Measurements from ENCODE around the gene RPS27L.
A peak's percentile ranks its signal among the peaks of the same experiment; 100 is the strongest.

Gene RPS27L

DNA sequence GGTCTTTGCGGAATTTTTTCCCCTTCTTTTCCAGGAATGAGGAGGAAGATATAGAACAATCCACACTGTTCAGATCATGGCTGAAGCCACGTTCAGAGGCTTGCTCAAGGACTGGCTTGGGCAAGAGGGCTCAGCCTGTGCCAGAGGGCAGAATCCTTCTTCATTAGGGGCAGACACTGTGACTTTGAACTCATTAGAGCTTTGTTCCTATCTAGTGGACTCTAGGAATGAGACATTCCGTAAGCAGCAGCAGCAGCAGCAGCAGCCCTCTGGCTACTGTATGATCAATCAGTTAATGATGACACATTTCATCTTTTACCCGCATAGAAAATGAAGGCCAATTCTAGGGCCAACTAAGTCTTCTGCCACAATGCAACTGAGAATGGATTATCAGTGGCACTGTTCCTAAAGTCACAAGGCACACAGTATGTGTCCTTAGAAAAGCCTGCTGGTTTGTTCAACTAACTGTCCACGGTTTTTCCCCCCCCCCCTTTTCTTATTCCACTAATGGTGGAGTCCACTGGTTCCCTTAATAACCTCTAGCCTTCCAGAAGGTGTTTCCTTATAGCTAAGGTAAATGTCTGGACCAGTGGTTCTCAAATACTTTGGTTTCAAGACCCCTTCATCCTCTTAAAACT, 30.4 kb upstream of the RPS27L start:
- no peak for DNase-seq

DNA sequence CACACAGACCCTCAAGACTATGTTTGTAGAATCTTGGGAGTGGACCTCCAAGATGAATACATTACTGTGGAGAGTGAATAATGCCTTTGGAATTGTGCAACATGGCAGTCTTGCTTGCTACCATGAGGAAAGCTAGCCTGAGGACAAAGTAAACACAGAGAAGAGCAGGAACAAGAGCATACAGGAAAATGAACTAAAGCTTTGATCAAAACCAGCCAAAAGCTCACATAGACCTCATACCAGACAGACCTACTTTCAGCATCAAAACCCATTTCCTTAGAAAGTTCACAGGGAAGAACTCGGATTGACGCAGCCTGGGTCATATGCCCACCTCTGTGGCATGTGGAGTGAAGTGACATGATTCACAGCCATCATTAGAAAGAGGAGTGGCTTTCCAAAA, 28.8 kb upstream of the RPS27L start:
- no peak for DNase-seq

DNA sequence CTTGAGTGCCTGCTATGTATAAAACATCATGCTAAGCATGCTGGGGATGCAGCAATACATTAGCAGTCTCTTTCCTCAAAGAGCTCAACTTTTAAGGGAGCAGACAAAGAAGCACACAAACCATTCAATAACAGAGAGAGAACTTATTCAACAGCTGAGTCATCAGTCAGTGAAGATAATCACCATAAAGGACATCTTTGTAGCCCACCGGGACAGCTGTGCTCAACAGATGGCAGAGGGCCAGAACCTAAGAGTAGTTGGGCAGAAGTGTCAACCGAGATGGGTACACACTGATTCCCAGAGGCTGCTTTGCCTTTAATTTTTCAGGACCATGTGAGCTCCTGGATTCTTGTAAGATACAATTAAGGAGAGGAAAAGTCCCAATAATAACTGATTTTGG, 27.9 kb upstream of the RPS27L start:
- no peak for DNase-seq

DNA sequence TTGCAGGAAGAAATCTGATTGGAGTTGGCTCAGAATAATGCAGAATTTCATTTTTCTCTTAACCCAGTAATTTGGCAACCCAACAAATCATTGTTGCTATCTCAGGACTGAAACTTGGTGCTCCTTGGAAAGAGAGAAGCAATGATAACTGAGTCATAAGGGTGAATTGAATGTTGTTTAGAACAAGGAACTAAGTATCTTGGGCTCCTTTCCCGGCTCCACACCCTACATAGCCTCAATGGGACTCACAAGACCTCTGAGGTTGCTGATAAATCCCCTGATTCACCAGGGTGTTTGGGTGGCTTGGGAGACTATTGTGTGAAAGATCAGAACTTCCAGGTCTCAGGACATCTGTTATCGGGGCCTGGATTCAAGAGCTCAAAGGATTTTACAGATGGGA, 24.4 kb upstream of the RPS27L start:
- DNase-seq, result no peak

DNA sequence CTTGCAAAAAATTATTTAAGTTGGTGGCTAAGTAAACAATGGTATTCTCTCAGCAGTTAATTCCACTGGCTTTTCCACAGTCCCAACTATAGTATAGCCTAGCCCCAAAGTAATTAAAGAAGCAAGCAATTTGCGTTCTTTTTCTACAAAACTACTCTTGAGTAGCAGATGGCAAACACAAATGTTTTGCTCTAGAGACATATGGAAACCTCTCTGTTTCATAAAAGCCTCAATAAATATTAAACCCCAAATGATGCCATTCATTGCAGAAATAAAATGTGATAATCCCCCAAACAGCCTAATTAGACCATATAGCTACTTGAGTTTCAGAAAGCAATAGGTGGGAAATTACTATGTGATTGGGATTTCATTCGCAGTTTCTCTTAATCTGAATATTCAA, 23.5 kb upstream of the RPS27L start:
- no peak for DNase-seq

DNA sequence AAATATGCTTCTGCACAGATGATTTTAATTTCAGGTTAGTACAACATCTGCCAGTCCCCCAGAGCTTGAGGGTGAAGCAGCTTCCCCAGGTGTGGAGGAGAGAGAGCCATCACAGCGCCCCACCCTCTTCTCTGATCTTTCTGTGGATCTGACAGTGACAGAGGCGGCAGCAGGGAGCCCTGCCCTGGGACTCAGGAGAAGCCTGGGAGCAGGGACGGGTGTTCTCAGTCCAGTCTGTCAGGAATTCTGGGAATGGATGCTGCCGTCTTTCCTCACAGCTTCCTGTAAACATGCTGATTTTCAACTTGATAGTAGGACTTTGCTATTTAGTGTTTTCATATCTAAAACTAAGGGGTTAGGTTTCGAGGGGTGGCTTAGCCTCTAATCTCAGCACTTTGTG, 20.8 kb upstream of the RPS27L start:
- no peak for DNase-seq

DNA sequence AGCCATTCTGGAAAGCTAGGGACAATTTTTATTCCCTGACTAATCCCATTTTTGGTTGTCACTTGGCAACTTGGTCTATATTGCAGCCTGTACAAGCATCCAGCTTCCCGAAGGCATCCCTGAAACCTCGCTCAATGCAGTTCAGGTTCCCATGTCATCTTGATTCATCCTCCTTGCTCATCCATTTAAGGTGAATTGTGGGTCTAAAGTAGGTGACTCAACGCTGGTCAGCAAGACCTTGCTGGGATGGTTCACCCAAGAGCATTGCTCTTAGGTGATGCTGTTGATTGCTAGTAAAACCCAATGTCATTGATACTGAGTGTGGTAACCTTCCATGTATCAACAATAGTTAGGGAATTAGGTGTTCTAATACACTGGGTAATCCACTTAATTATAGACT, 19.0 kb upstream of the RPS27L start:
- DNase-seq, result no peak

DNA sequence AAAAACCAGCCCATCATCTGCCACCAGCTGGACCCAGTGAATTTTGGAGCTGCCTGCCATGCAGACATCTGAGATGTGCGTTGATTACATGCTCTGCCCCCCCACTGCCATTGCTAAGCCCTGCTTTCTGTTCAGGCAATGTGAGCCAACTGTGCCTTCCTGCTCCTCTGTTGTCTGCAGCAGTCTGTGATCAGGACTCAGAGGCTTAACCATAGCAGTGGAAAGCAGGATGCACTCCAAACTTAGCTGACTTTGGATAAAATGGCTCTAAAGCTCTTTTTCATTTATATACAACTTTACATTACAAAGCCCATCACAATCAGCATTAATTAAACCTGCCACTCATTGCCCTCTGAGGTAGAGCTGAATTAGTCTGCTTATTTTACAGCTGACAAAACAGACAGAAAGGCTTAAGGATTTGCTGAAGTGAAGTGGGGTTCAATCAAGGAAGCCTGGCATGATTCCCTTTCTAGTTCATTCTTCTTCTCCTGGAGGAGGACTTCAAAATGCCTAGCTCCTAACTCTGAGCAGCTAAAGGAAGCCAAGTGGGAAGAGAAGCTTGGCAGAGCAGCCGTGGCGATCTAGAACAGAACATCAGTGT, 15.7 kb upstream of the RPS27L start:
- no peak for DNase-seq

DNA sequence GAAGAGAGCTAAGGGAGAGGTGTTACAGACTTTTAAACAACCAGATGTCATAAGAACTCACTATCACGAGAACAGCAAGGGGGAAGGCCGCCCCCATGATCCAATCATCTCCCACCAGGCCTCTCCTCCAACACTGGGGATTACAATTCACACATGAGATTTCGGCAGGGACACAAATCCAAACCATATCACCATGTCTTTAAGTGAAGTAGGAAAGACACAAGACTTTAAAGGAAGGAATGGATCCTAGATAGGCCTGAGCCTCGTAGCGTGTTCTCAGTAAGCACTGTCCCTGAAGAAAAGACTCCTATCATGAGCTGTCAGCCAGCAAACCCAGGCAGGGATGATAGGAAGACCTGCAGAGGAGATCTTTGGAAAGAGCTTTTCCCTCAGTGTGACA, 15.1 kb upstream of the RPS27L start:
- DNase-seq, result no peak

DNA sequence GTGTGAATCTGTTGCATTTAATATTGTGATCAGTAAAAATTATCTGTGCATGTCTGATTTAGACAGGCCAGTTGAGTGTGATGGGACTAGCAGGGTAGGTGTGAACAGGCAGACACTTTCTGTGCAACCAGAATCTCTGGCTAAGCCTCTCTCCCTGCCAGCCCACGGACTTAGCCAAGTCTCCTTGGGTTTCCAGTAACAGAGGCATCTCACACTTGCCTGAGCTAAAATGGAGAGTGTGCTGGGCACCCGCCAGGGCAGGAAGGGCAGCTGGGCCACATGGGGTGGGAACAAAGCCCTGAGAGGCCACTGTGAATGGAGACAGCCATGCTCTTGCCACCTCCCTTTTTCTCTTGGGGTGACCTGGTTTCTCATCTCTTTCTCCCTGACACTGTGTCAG, 12.5 kb upstream of the RPS27L start:
- no peak for DNase-seq

DNA sequence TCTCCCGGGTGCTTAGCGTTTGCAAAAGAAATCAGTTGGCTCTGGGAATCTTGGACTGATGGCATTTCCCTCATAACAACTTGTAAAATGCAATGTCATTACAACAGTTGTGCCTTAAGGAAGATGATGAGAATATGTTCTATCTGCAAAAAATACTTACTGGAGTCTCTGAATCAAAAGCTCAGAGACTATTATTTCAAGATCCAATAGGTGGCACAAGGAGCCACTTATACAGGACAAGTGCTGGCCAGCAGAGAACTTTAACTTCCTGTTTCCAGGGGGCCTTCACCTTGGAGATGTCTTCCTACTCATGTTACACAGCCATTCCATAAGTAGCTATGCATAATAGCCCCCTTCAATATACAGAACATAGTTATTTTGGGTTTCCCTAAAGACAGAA, 8.9 kb upstream of the RPS27L start:
- DNase-seq, result peak; percentile 39

DNA sequence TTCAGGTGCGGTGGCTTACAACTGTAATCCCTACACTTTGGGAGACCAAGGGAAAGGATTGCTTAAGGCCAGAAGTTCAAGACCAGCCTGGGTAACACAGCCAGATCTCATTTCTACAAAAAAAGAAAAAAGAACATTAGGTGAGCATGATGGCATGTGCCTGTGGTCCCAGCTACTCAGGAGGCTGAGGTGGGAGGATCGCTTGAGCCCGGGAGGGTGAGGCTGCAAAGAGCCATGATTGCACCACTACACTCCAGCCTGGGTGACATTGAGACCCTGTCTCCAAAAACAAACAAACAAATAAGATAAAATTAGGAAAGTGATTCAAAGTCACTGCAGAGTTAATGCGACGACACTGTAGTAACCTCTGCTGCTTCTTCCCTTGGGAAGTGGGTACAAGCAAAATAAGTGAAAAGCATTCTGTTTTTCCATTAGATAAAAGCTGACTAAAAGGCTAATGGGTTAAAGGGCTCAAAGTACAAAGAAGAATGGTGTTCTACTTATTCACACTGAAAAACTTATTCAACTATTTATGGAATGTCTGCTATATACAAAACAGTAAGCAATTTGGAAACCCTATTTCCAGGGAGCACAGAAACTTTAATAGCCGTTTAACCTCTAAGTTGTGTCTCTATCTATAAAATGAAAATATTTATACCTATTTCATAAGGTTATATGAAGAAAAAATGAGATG, 8.0 kb upstream of the RPS27L start:
- no peak for DNase-seq

DNA sequence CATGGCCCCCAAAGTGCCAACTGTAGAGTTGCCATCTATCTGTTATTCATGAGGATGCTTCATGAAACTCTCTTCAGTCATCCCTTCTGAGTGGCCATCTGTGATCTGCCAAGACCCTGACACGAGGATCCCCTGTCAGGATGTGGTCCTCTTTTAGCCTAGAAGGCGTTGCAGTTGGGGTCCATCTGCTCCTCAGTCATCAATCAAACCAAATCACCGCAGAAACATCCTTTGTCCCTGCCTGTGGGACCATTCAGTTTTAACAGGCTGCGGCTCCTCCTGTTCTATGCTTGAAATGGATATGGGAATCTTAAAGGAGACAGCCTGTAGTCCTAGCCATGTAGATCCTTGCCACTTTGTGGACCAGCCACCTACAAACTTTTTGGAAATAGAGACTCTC, 5.9 kb upstream of the RPS27L start:
- DNase-seq, result no peak

DNA sequence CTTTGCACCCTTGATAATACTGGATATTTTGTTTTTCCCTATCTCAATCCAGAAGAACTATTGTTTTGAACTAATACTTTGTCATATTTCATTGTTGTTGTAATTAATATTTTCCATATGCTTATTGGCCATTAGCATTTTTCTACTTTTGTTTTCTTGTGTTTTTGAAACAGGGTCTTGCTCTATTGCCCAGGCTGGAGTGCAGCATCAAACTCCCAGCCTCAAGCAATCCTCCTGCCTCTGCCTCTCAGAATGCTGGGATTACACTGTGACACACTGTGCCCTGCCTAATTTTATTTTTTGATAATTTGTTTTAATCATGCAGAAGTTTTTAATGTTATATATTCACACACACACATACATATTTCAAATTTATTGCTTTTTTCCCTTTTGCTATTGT, 3.4 kb upstream of the RPS27L start:
- no peak for DNase-seq

DNA sequence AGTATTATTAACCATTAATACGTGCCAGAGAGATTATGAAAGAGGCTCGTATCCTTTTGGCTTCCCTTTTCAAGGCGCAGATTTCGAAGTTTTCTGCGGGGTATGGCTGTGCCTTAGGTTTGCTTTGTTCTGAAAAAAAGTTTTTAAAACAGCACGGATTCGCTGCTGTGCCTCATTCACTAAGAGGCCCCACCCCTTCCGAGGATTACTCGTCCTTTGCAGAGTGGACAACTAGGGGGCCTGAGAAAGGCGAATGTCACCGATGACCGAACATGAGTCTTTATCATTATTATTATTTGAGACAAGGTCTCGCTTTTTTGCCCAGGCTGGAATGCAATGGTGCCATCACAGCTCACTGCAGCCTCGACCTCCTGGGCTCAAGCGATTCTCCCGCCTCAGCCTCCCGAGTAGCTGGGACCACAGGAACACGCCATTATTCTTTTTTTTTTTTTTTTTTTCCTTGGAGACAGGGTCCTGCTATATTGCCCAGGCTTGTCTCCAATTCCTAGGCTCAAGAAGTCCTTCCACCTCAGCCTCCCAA, 684 bp upstream of the RPS27L start:
- peak; percentile 46 for DNase-seq

DNA sequence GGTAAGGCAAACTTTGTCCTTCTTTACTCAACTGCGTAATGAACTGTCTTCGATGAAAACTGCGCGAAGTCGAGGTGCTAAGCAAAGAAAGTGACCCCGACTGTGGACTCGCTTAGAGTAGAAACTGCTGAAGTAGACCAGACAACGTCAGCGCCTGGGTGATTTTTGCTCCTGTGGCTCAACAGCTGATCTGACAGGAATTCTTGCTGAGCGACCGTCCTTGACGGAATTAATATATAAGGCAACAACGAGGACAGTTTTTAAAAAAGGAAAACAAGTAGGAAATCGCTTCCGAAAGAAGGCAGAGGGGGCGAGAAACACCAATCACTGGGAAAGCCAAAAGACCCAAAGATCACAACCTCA, 541 bp downstream of the RPS27L start:
- peak; percentile 18 for DNase-seq

DNA sequence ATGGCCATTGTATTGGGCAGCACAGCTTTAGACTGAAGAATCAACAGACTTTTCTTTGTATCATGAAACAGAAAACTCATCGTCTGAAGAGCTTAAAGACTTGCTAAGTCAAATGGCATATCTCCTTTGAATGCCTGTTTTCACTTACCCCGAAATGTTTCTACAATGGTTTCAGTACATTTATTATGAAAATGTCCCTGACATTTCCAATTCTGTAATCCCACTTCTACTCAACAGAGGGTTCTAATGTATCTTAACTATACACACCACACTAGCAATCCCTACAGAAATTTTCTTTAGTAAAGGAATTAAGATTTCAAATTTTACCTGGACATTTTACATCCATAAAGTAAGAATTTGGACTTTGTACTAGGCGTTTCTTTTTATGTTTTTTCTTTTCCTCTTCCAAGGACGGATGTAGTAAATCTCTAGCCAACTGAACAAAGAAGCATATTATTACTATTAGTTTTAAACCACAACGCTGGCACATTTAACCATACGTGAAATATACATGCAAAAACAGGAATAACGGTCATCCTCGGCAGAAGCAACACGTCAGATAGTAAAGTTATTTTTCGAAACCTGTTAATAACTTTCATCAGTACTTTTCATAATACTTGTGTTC, 1.1 kb downstream of the RPS27L start:
- DNase-seq, result no peak

DNA sequence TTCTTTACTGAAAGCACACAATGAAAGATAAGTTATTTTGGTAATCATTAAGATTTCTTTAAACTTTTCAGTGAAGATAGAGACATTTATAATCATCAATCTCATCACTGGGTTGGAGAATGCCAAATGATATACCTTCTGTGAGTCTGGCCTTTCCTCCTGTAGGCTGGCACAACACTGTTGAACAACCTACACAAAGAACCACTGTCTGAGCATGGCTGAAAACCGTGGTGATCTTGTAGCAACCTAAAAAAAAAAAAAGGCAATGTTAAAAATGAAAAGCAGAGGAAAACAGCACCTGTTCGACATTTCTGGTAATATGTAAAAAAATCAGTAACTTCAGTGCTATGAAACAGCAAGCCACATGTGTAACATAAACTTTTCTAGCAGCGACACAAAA, 1.8 kb downstream of the RPS27L start:
- DNase-seq, result no peak

DNA sequence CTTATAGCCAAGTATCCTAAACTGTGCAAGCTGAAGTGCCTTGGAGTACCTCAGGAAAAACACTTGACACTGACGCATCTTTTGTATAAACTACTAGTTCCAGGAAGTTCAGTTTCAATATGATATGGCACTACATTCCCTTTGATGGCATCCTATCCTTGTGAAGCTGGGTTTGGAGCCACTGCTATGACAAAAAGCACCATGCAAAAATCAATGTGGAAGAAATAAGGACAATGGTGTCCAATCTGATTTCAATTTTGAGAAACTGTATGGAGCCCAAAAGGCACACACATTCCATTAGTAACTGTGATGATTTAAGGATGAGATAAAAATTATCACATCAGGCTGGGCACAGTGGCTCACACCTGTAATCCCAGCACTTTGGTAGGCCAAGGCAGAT, 5.6 kb downstream of the RPS27L start:
- no peak for DNase-seq

DNA sequence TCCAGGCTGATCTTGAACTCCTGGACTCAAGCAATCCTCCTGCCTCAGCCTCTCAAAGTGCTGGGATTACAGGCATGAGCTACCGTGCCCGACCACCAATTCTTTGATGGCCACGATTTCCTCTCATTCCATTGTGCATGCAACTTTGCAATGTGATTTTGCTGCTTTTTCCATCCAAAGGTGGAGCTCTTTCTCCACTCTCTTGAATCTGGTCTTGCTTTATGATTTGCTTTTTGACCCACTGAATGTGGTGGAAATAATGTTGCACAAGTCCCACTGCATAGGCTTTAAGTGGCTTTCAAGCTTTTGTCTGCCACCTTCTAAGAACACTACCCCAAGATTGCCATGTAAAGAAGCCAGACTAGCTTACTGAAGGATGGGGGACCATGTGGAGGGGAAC, 10.6 kb downstream of the RPS27L start:
- DNase-seq, result no peak

DNA sequence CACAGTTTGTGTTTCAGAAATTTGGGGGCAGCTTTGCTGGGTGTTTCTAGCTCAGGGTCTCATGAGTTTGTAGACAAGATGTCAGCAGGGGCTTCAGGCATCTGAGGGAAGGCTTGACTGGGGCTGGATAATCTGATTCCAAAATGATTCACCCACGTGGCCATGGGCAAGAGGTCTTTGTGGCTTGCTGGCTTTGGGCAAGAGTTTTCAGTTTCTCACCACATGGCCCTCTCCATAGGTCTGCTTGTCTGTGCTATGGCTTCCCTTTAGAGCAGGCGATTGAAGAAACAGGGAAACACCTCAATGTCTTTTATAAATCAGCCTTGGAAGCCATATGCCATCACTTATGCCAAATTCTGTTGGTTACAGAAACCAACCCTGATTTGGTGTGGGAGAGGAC, 11.9 kb downstream of the RPS27L start:
- no peak for DNase-seq

DNA sequence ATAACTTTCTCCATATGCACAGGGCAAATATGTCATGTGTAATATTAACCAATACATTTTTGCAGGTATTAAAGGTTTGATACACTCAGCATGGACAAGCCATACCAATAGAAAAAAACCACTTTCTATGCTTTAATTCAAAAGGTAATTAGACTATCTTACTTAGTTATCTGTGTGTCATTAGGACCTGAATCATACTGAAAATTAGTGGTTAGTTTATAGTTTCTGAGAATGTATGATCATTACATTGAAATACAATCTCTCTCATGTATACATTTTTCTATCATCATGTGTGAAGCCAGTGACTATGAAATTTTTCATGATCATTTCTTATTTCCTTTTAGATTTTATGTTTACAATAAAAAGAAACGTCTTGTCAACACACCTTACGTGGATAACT, 16.3 kb downstream of the RPS27L start:
- DNase-seq, result no peak

DNA sequence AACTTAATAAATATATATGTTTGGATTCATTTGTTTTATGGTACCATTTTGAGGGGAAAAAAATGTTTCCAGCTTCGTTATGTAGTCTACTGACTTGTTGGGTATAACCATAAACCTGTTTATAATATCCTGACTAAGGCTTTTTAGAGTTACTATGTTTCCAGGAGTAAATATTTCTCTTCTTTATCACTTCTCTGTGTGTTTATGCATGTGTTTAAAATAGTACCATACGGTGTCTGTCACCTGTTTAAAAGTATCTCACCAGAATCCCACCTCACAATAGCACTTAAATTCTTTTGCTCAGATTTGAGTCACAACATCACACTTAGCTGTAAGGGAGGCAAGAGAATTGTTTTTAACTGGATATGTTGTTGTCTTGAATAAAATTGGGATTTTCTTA, 20.5 kb downstream of the RPS27L start:
- DNase-seq, result no peak

DNA sequence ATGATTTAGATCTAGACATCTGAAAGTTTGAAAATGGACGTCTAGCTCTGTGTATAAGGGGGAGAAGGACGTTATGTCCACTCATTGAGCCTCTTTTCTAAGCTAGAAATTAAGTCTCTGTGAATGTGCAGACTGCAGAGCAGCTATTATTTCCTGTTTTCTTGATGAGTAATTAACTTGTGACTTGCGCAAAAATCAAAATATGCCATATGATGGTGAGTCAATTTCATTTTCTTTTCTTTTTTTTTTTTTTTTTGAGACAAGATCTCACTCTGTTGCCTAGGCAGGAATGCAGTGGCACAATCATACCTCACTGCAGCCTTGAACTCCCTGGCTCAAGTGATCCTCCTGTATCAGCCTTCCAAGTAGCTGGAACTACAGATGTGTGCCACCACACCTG, 21.5 kb downstream of the RPS27L start:
- DNase-seq, result no peak
